HUES6 (cell line): ENCODE results near the gene VENTX.

Source experiments
- H3K27ac ChIP-seq: 2 replicates; pipeline ENCODE4 v1.7.0; 2013; ENCODE audit warnings: low read depth, mild to moderate bottlenecking, low read length, inconsistent platforms
- H3K27me3 ChIP-seq: 2 replicates; pipeline ENCODE4 v1.6.1; 2013; ENCODE audit warnings: low read length; ENCODE audit not compliant: control insufficient read depth, insufficient read depth
- H3K36me3 ChIP-seq: 2 replicates; pipeline ENCODE4 v1.6.1; 2013; ENCODE audit warnings: low read length; ENCODE audit not compliant: control insufficient read depth, insufficient read depth
- H3K4me1 ChIP-seq: 2 replicates; pipeline ENCODE4 v1.6.1; 2013; ENCODE audit warnings: low read length; ENCODE audit not compliant: control insufficient read depth, insufficient read depth
- H3K4me3 ChIP-seq: 2 replicates; pipeline ENCODE4 v1.5.1; 2013; ENCODE audit warnings: low read depth, low read length
- H3K9ac ChIP-seq: one replicate; pipeline ENCODE4 v1.6.1; 2013; ENCODE audit warnings: mild to moderate bottlenecking, low read length
- H3K9me3 ChIP-seq: 2 replicates; pipeline ENCODE4 v1.6.1; 2013; ENCODE audit warnings: low read depth, low read length; ENCODE audit not compliant: control insufficient read depth, insufficient read depth

VENTX gene

GRCh38 chr10:133202778-133203651 is 34.6 kb upstream of the VENTX start:
- Histone ChIP-seq H3K9me3 (no peaks in the 10 kb centered on the region), H3K27me3 (no peaks in the 10 kb centered on the region), H3K27ac (no peak overlapping the region), H3K4me3 (no peak overlapping the region), H3K4me1 (peaks cover 5% of the 10 kb centered on the region; the same call in 1 of the 2 replicates), H3K9ac (peak overlapping the region; percentile 11), H3K36me3 (no peaks in the 10 kb centered on the region; the same call in none of the 2 replicates)

- Histone ChIP-seq H3K36me3 (no peaks in the 10 kb centered on the region; the same call in none of the 2 replicates), H3K9me3 (no peaks in the 10 kb centered on the region), H3K4me3 (no peak overlapping the region), H3K27ac (no peak overlapping the region), H3K9ac (no peak overlapping the region), H3K27me3 (no peaks in the 10 kb centered on the region), H3K4me1 (peaks cover 5% of the 10 kb centered on the region; the same call in 1 of the 2 replicates)
These were observed 33.9 kb upstream of the VENTX start for GRCh38 chr10:133203652-133204195.

- H3K4me1 ChIP-seq = peaks cover 5% of the 10 kb centered on the region; the same call in 1 of the 2 replicates
- no peak overlapping the region for H3K27ac ChIP-seq
- H3K36me3 ChIP-seq = no peaks in the 10 kb centered on the region; the same call in none of the 2 replicates
- H3K4me3 ChIP-seq = no peak overlapping the region
- no peaks in the 10 kb centered on the region for H3K9me3 ChIP-seq
- no peaks in the 10 kb centered on the region for H3K27me3 ChIP-seq
- no peak overlapping the region for H3K9ac ChIP-seq
These were observed 33.2 kb upstream of the VENTX start for GRCh38 chr10:133204226-133205015.

DNA sequence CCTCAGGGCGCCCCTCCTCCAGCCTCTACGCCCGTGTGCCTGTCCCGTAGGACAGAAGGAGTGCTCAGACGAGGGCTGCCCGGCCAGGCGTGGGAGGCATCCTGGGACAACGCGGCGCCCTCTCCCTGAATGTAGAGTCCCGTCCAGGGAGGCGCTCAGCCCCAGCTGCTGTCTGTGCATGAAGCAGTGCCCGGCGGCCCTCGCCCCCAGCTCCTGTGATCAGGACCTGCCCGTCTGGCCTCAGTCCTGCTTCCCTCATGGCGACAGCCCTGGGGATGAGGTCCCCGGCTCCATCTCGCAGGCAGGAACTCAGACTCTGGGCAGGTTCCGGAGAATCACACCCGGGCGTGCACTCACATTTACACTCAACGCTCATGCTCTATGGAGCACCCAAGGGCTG is 32.5 kb upstream of the VENTX start:
- Histone ChIP-seq H3K27me3 (no peaks in the 10 kb centered on the region), H3K9me3 (no peaks in the 10 kb centered on the region), H3K27ac (no peak overlapping the region), H3K4me3 (no peak overlapping the region), H3K4me1 (peaks cover under 1% of the 10 kb centered on the region; the same call in 1 of the 2 replicates), H3K36me3 (no peaks in the 10 kb centered on the region; the same call in 1 of the 2 replicates), H3K9ac (no peak overlapping the region)

GRCh38 chr10:133206356-133207040 is 31.2 kb upstream of the VENTX start:
- H3K9ac ChIP-seq = no peak overlapping the region
- no peaks in the 10 kb centered on the region for H3K4me1 ChIP-seq
- H3K27ac ChIP-seq = no peak overlapping the region
- H3K9me3 ChIP-seq = no peaks in the 10 kb centered on the region
- no peak overlapping the region for H3K4me3 ChIP-seq
- H3K36me3 ChIP-seq = no peaks in the 10 kb centered on the region; the same call in 1 of the 2 replicates
- H3K27me3 ChIP-seq = no peaks in the 10 kb centered on the region

DNA sequence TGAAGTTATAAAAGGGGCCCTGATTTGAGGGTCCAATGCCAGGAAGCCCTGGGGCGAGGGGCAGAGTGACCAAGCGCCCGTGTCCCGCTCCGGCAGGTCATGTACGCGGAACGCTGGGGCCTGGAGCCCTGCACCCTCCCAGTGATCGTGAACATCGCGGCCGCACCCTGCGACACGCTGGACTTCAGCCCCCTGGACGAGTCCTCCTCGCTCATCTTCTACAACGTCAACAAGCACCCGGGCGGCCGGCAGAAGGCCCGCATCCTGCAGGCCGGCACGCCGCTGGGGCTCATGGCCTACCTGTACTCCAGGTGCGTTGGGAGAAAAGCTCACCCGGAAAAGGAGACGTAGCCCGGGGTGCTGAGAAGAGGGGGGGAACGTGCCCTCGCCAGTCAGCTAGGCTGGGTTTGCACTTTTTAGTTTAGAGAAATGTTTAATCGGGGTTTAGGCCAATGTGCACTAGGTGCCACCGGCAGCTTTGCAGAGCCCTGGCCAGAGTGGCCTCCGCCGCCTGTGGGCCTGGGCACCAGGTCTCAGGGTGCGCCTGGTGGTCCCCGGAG is 30.5 kb upstream of the VENTX start:
- Histone ChIP-seq H3K27me3 (no peaks in the 10 kb centered on the region), H3K4me1 (no peaks in the 10 kb centered on the region), H3K36me3 (peaks cover 4% of the 10 kb centered on the region; the same call in 1 of the 2 replicates), H3K27ac (no peak overlapping the region), H3K9ac (no peak overlapping the region), H3K9me3 (no peaks in the 10 kb centered on the region), H3K4me3 (no peak overlapping the region)

- H3K4me3 ChIP-seq = no peak overlapping the region
- H3K27ac ChIP-seq = no peak overlapping the region
- H3K4me1 ChIP-seq = no peaks in the 10 kb centered on the region
- H3K9ac ChIP-seq = no peak overlapping the region
- H3K36me3 ChIP-seq = 0 out of 2 replicates have a peak, but pooled peaks cover 5% of the 10 kb centered on the region
- H3K9me3 ChIP-seq = no peaks in the 10 kb centered on the region
- no peaks in the 10 kb centered on the region for H3K27me3 ChIP-seq
These were observed 30.0 kb upstream of the VENTX start for GRCh38 chr10:133207627-133208026.

GRCh38 chr10:133208466-133208865 is 29.2 kb upstream of the VENTX start:
- H3K27ac ChIP-seq = no peak overlapping the region
- H3K4me1 ChIP-seq = no peaks in the 10 kb centered on the region
- H3K4me3 ChIP-seq = no peak overlapping the region
- H3K27me3 ChIP-seq = no peaks in the 10 kb centered on the region
- H3K36me3 ChIP-seq = 0 out of 2 replicates have a peak, but pooled peaks cover 5% of the 10 kb centered on the region
- H3K9me3 ChIP-seq = no peaks in the 10 kb centered on the region
- H3K9ac ChIP-seq = no peak overlapping the region

GRCh38 chr10:133209117-133209516 is 28.5 kb upstream of the VENTX start:
- Histone ChIP-seq H3K4me1 (no peaks in the 10 kb centered on the region), H3K36me3 (0 out of 2 replicates have a peak, but pooled peaks cover 5% of the 10 kb centered on the region), H3K4me3 (no peak overlapping the region), H3K27ac (no peak overlapping the region), H3K9me3 (no peaks in the 10 kb centered on the region), H3K9ac (no peak overlapping the region), H3K27me3 (no peaks in the 10 kb centered on the region)

DNA sequence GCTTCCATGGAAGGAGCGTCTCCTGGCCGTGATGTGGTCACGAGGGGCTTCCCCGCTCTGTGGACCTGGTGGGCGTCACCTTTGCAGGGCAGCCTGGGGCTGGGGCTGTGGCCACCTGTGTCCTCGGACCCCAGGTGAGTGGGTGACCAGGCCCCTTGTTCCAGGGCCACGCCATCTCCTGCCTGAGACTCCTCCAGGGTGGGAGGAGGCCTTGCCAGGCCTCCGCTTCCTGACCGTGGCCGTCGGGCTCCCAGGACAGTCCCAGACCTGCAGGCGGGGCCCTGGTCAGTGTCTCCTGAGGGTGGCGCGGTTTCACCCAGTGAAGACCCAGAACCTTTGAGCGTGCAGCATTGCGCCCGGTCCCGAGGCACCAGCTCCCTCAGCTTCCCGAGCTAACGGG is 28.0 kb upstream of the VENTX start:
- no peaks in the 10 kb centered on the region for H3K27me3 ChIP-seq

More for the DNA sequence above, 28.0 kb upstream of the VENTX start:
- Histone ChIP-seq H3K9ac (no peak overlapping the region), H3K4me1 (no peaks in the 10 kb centered on the region), H3K36me3 (0 out of 2 replicates have a peak, but pooled peaks cover 5% of the 10 kb centered on the region), H3K4me3 (no peak overlapping the region), H3K9me3 (no peaks in the 10 kb centered on the region), H3K27ac (no peak overlapping the region)
